K562 (cell line): ENCODE results near the gene TMEM218.

Experiments
- JUN ChIP-seq, 2 experiments: sonication (generic) in 1 of 2; formaldehyde crosslinking in 1 of 2; IDR thresholded peaks; 2 replicates each; pipeline versions ENCODE4 v1.6.1 to v1.8.0; 2012 to 2022; ENCODE audit warnings: borderline replicate concordance in 2 of 2, mild to moderate bottlenecking in 2 of 2, improper control_type of control experiment in 1 of 2, low read depth in 1 of 2, low read length in 1 of 2, missing genetic modification reagents in 1 of 2
- NFIC ChIP-seq: fragments of 450-650 bp; IDR thresholded peaks from 2 replicates; pipeline ENCODE4 v1.6.1; 2017; ENCODE audit warnings: mild to moderate bottlenecking, inconsistent platforms
- NR2C2 ChIP-seq, 2 experiments: fragments of 200-800 bp in 1 of 2; sonication (Bioruptor generic) in 1 of 2; sonication (generic) in 1 of 2; formaldehyde crosslinking in 1 of 2; IDR thresholded peaks; 2 replicates each; pipeline versions ENCODE4 v1.6.1 to v1.8.0; 2016 to 2022; ENCODE audit warnings: mild to moderate bottlenecking in 1 of 2, missing compliant biosample characterization in 1 of 2, missing genetic modification characterization in 1 of 2, missing genetic modification reagents in 1 of 2
- RAD21 ChIP-seq, 2 experiments: fragments of 250-450 bp in 1 of 2; fragments of 450-650 bp in 1 of 2; sonication (Bioruptor Pico) in 1 of 2; formaldehyde crosslinking in 1 of 2; IDR thresholded peaks in 1 of 2; conservative IDR thresholded peaks in 1 of 2; 2 replicates each; pipeline versions ENCODE4 v1.4.0 to v1.8.0; 2020 to 2022; ENCODE audit warnings: mild to moderate bottlenecking in 2 of 2, moderate library complexity in 1 of 2
- SNIP1 ChIP-seq: fragments of 450-650 bp; IDR thresholded peaks from 2 replicates; pipeline ENCODE4 v1.7.1; 2017; ENCODE audit warnings: low read depth, mild to moderate bottlenecking
- ZBTB1 ChIP-seq: sonication (generic); formaldehyde crosslinking; IDR thresholded peaks from 2 replicates; pipeline ENCODE4 v1.8.1; 2023; ENCODE audit warnings: missing genetic modification reagents, low read depth, mild to moderate bottlenecking, borderline replicate concordance

GRCh38 chr11:125062218-125062930, 49.1 kb downstream of the TMEM218 start:
- TF ChIP-seq JUN (IDR thresholded peaks at IDR 0.05; ENCODE audit: borderline replicate concordance, low read depth, low read length) (no peak), JUN (CRISPR knock-in tag; IDR thresholded peaks at IDR 0.05; ENCODE audit: borderline replicate concordance) (no peak), SNIP1 (no peak), NFIC (no peak), RAD21 (CRISPR knock-in tag; conservative IDR thresholded peaks at IDR 0.05 in 1 of 2, IDR thresholded peaks at IDR 0.05 in 1 of 2) (no peak), NR2C2 (CRISPR knock-in tag; IDR thresholded peaks at IDR 0.05) (no peak), NR2C2 (tag; IDR thresholded peaks at IDR 0.05) (no peak), ZBTB1 (CRISPR knock-in tag) (no peak)
